Measurements from ENCODE around the gene ZFAND4. TPM values are rescaled to one million over a fixed set of nuclear protein-coding genes. Genes with fewer than 3 reads are reported as not detected.

Gene ZFAND4
- total RNA-seq, 1 experiment from 2014 or later = 17.2 TPM

DNA sequence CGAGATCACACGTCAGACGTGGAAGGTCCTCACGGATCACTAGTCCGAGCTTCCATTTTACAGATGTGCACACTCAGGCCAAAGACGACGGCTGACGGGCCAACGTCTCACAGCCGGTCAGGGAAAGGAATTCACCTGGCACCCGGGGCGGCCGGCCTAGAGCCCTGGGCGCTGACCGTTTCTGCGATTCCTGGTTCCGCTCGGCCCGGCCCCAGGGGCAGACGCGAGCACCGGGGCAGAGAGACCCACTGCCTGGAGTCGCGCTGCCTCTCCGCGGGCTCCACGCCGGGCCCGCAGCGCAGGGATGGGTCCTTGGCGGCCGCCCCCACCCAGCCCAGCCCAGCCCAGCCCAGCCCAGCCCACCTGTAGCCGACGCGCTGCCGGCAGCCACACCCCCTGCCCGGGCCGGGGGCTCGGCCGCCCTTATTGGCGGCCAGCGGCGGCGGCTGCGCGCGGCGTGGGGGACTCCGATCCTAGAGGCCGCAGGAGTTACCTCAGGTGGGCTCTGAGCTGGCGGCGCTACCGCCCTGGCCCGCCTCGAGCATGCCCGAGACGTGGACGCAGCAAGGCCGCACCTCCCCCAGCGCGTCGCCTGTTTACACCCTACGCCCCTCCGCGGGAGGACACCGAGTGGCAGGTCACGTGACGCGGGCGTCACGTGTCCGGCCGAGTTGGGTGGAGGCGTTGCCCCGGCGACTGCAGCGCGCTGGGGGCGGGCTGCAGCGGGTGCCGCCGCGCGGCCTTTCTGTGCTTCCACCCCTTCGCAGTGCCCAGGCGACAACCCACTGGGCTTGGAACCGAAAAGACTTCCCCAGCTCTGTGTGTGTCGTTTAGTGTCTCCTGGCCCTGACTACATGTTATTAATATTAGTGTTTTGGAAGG, 78.1 kb downstream of the ZFAND4 start:
- Histone ChIP-seq H3K56ac (ENCODE audit: insufficient read length, low read depth, low read length) (no peak overlapping the region), H3K4me2 (ENCODE audit: insufficient read depth, insufficient read length, low read length) (peak overlapping the region; percentile 71), H4K5ac (ENCODE audit: insufficient read length, low read depth, low read length) (no peak overlapping the region), H2BK12ac (ENCODE audit: insufficient read length, low read depth, low read length) (no peak overlapping the region), H3K9me3 (ENCODE audit: control insufficient read depth, low read depth, low read length) (no peaks in the 10 kb centered on the region), H3K4me1 (ENCODE audit: insufficient read depth, low read length) (0 out of 2 replicates have a peak, but pooled peaks cover 2% of the 10 kb centered on the region), H3K18ac (ENCODE audit: insufficient read length, low read depth, low read length) (no peak overlapping the region), H3K9ac (ENCODE audit: extremely low read depth, insufficient read length, low read length) (peak overlapping the region; percentile 23), H4K8ac (replicated peaks; ENCODE audit: insufficient read length, low read depth, low read length) (no peak overlapping the region), H2AFZ (ENCODE audit: low read length) (no peak overlapping the region), H3K79me2 (ENCODE audit: insufficient read depth, low read length) (no peaks in the 10 kb centered on the region), H3K23ac (ENCODE audit: insufficient read length, low read depth, low read length) (no peak overlapping the region), H4K91ac (ENCODE audit: insufficient read length, low read depth, low read length) (no peak overlapping the region), H2BK15ac (ENCODE audit: low read depth, low read length) (no peak overlapping the region), H4K20me1 (ENCODE audit: control insufficient read depth, insufficient read depth, insufficient read length) (no peaks in the 10 kb centered on the region), H2BK20ac (ENCODE audit: low read depth, low read length, poor library complexity, severe bottlenecking) (no peak overlapping the region), H2BK120ac (ENCODE audit: low read depth, low read length, poor library complexity, severe bottlenecking) (no peak overlapping the region), H3K4ac (ENCODE audit: low read depth, low read length) (no peak overlapping the region), H3K27ac (ENCODE audit: insufficient read length, low read depth, low read length) (no peak overlapping the region), H2BK5ac (ENCODE audit: insufficient read length, low read length) (no peak overlapping the region), H3K79me1 (ENCODE audit: insufficient read depth, low read depth, low read length, poor library complexity, severe bottlenecking) (no peaks in the 10 kb centered on the region), H2AK5ac (ENCODE audit: insufficient read length, low read length) (no peak overlapping the region), H3K27me3 (ENCODE audit: insufficient read depth, low read length) (no peaks in the 10 kb centered on the region), H3T11ph (ENCODE audit: low read length) (no peak overlapping the region), H3K14ac (ENCODE audit: insufficient read depth, low read length) (peak overlapping the region; percentile 74), H3K23me2 (ENCODE audit: insufficient read length, low read depth, low read length, poor library complexity, severe bottlenecking) (no peaks in the 10 kb centered on the region)
- H3K9me3 Mint-ChIP-seq = peaks cover 3 to 5% of the 10 kb centered on the region in 2 experiments; a peak in 3 of 5 replicates
- H3K4me1 Mint-ChIP-seq = peaks cover 15 to 16% of the 10 kb centered on the region in 2 experiments
- peak; percentile 95 for DNase-seq
- H3K27me3 Mint-ChIP-seq (ENCODE audit: low read depth) = peaks cover 24% of the 10 kb centered on the region
- peaks cover 0 to 1% (median 0%) of the 10 kb centered on the region in 3 experiments; a peak in 2 of 7 replicates for H3K36me3 Mint-ChIP-seq (ENCODE audit: insufficient read depth in 1 of 3, low read depth in 3 of 3)
- peak overlapping the region in 1 of 3 experiments; percentile 98; a peak in 3 of 7 replicates for H3K27ac Mint-ChIP-seq
- H3K4me3 Mint-ChIP-seq = peak overlapping the region; percentile 80 to 97
- WGBS (ENCODE audit: extremely low coverage, insufficient read length, low lambda C conversion rate) = no CpG with 5 or more reads among the region's 88 CpGs
- TF ChIP-seq, protein P1, sequence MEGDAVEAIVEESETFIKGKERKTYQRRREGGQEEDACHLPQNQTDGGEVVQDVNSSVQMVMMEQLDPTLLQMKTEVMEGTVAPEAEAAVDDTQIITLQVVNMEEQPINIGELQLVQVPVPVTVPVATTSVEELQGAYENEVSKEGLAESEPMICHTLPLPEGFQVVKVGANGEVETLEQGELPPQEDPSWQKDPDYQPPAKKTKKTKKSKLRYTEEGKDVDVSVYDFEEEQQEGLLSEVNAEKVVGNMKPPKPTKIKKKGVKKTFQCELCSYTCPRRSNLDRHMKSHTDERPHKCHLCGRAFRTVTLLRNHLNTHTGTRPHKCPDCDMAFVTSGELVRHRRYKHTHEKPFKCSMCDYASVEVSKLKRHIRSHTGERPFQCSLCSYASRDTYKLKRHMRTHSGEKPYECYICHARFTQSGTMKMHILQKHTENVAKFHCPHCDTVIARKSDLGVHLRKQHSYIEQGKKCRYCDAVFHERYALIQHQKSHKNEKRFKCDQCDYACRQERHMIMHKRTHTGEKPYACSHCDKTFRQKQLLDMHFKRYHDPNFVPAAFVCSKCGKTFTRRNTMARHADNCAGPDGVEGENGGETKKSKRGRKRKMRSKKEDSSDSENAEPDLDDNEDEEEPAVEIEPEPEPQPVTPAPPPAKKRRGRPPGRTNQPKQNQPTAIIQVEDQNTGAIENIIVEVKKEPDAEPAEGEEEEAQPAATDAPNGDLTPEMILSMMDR (conservative IDR thresholded peaks at IDR 0.05) = 0 out of 3 replicates have a peak, but pooled peaks have one; percentile 10

Measured in H9 (cell line).